ENCODE data around the gene PKD1L1. TPM values are rescaled to one million over a fixed set of nuclear protein-coding genes. Genes with fewer than 3 reads are reported as not detected.

PKD1L1 gene
- total RNA-seq, 4 donors from 2014 or later: 0.38 to 81.7 (median 0.82) TPM

DNA sequence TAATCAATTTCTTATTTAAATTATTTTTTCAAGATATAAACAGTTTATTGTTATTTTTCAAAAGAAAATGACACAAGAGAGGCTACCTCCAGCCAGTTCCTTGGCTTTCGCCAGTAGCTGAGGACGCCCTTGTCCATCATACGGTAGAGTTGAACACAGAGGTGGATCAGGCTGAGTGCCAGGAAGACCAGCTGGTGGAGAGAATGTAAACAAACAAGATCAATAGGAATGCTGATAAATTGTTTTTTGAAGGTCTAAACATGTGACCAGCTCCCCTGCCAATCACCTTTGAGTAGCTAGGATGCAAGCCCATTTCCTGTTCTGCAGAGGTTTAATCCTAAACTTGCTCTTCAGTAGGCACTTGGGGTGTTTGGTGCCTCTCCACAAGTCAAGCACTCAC, 138.9 kb downstream of the PKD1L1 start:
- DNase-seq (ENCODE audit: low spot score) (no peak), ATAC-seq (ENCODE audit: low FRiP score) (no peak)
- TF ChIP-seq, protein P1, sequence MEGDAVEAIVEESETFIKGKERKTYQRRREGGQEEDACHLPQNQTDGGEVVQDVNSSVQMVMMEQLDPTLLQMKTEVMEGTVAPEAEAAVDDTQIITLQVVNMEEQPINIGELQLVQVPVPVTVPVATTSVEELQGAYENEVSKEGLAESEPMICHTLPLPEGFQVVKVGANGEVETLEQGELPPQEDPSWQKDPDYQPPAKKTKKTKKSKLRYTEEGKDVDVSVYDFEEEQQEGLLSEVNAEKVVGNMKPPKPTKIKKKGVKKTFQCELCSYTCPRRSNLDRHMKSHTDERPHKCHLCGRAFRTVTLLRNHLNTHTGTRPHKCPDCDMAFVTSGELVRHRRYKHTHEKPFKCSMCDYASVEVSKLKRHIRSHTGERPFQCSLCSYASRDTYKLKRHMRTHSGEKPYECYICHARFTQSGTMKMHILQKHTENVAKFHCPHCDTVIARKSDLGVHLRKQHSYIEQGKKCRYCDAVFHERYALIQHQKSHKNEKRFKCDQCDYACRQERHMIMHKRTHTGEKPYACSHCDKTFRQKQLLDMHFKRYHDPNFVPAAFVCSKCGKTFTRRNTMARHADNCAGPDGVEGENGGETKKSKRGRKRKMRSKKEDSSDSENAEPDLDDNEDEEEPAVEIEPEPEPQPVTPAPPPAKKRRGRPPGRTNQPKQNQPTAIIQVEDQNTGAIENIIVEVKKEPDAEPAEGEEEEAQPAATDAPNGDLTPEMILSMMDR (IDR thresholded peaks at IDR 0.05): no peak

- TF ChIP-seq, protein P1 (IDR thresholded peaks at IDR 0.05): no peak
- no peak for DNase-seq (ENCODE audit: low spot score)
- ATAC-seq (ENCODE audit: low FRiP score): no peak
Measured at GRCh38 chr7:47808321-47808720, 139.9 kb downstream of the PKD1L1 start.

- ATAC-seq (ENCODE audit: low FRiP score): no peak
- TF ChIP-seq, protein P1 (IDR thresholded peaks at IDR 0.05): no peak
- no peak for DNase-seq (ENCODE audit: low spot score)
Measured at GRCh38 chr7:47807756-47808155, 140.5 kb downstream of the PKD1L1 start.

GRCh38 chr7:47807126-47807525, 141.1 kb downstream of the PKD1L1 start:
- DNase-seq (ENCODE audit: low spot score): no peak
- TF ChIP-seq, protein P1 (IDR thresholded peaks at IDR 0.05): no peak
- no peak for ATAC-seq (ENCODE audit: low FRiP score)

- ATAC-seq (ENCODE audit: low FRiP score): peak; percentile 25
- no peak for DNase-seq (ENCODE audit: low spot score)
- TF ChIP-seq, protein P1 (IDR thresholded peaks at IDR 0.05): no peak
Measured at GRCh38 chr7:47806701-47807103, 141.6 kb downstream of the PKD1L1 start.

GRCh38 chr7:47804767-47805545, 143.3 kb downstream of the PKD1L1 start:
- DNase-seq (ENCODE audit: low spot score) (no peak), ATAC-seq (ENCODE audit: low FRiP score) (no peak)
- TF ChIP-seq, protein P1 (IDR thresholded peaks at IDR 0.05): no peak

DNA sequence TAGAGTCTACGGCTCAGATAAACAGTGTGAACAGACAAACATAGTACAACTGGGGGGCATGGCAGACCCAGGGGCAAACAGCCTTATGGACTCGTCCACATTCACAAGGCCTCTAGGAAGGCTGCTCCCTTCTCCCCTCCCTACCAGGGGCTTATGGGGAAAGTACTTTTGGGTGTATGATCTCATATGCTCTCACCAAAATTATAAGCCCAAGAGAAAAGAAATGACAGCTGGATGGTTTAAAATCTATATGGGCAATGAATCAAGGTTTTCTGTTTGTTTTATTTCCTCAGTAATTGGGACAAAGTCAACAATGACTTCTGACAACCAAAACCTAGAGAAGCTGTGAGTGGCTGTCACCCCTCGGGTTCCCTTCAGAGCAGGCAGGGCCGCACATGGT, 144.4 kb downstream of the PKD1L1 start:
- DNase-seq (ENCODE audit: low spot score): no peak
- ATAC-seq (ENCODE audit: low FRiP score): no peak
- TF ChIP-seq, protein P1 (IDR thresholded peaks at IDR 0.05): no peak
